HepG2 (cell line): ENCODE results near the gene CELSR3. TPM values are rescaled to one million over a fixed set of nuclear protein-coding genes. Genes with fewer than 3 reads are reported as not detected.
A peak's percentile ranks its signal among the peaks of the same experiment; 100 is the strongest.

Experiments used
- DMAP1 ChIP-seq: IDR thresholded peaks from 2 replicates; pipeline ENCODE4 v1.6.1; 2016
- DNMT3B ChIP-seq: conservative IDR thresholded peaks from 2 replicates; pipeline ENCODE4 v1.6.1; 2016; ENCODE audit warnings: missing biosample characterization, control low read depth
- HNF4G ChIP-seq, 2 experiments: sonication (generic) in 1 of 2; formaldehyde crosslinking in 1 of 2; IDR thresholded peaks; 2 replicates each; pipeline versions ENCODE4 v1.4.0 to v1.6.1; 2011 to 2020; ENCODE audit warnings: borderline replicate concordance in 2 of 2, low read depth in 2 of 2, mild to moderate bottlenecking in 2 of 2, low read length in 1 of 2, missing genetic modification reagents in 1 of 2, moderate library complexity in 1 of 2
- MAF1 ChIP-seq: sonication (generic); formaldehyde crosslinking; IDR thresholded peaks from 2 replicates; pipeline ENCODE4 v1.5.0; 2020; ENCODE audit warnings: missing genetic modification reagents, borderline replicate concordance
- MZF1 ChIP-seq: sonication (generic); formaldehyde crosslinking; IDR thresholded peaks from 2 replicates; pipeline ENCODE4 v1.8.1; 2023; ENCODE audit warnings: mild to moderate bottlenecking, missing genetic modification reagents, borderline replicate concordance
- NFIC ChIP-seq: IDR thresholded peaks from 2 replicates; pipeline ENCODE4 v1.6.1; 2012; ENCODE audit warnings: mild to moderate bottlenecking, low read length, inconsistent platforms
- POGZ ChIP-seq: sonication (generic); formaldehyde crosslinking; IDR thresholded peaks from 2 replicates; pipeline ENCODE4 v1.4.0; 2020; ENCODE audit warnings: mild to moderate bottlenecking, missing genetic modification reagents
- PTBP1 ChIP-seq: fragments of 200-400 bp; formaldehyde crosslinking; IDR thresholded peaks from 2 replicates; pipeline ENCODE4 v1.6.1; 2018; ENCODE audit warnings: low read length, low read depth; ENCODE audit not compliant: poor library complexity, severe bottlenecking
- RXRB ChIP-seq: IDR thresholded peaks from 2 replicates; pipeline ENCODE4 v1.6.1; 2016; ENCODE audit warnings: borderline replicate concordance, missing genetic modification reagents, missing compliant biosample characterization
- SP1 ChIP-seq, 2 experiments: fragments of 450-650 bp in 1 of 2; sonication (generic) in 1 of 2; formaldehyde crosslinking in 1 of 2; IDR thresholded peaks; 2 replicates each; pipeline versions ENCODE4 v1.4.0 to v1.6.1; 2016 to 2020; ENCODE audit warnings: missing genetic modification reagents in 1 of 2
- STAG1 ChIP-seq: sonication (generic); formaldehyde crosslinking; IDR thresholded peaks from 2 replicates; pipeline ENCODE4 v1.4.0; 2020; ENCODE audit warnings: missing genetic modification reagents
- TBP ChIP-seq: sonication (generic); formaldehyde crosslinking; IDR thresholded peaks from 2 replicates; pipeline ENCODE4 v1.5.0; 2020; ENCODE audit warnings: missing genetic modification reagents
- TEAD3 ChIP-seq: optimal IDR thresholded peaks from 2 replicates; pipeline ENCODE3; 2016; ENCODE audit warnings: borderline replicate concordance
- ZBTB8A ChIP-seq: sonication (generic); formaldehyde crosslinking; IDR thresholded peaks from 2 replicates; pipeline ENCODE4 v1.4.0; 2020; ENCODE audit warnings: mild to moderate bottlenecking, low read depth, missing genetic modification reagents, borderline replicate concordance
- ZFP36L2 ChIP-seq: sonication (generic); formaldehyde crosslinking; IDR thresholded peaks from 2 replicates; pipeline ENCODE4 v1.4.0; 2020; ENCODE audit warnings: missing genetic modification reagents
- ZNF225 ChIP-seq: sonication (generic); formaldehyde crosslinking; IDR thresholded peaks from 2 replicates; pipeline ENCODE4 v1.4.0; 2020; ENCODE audit warnings: mild to moderate bottlenecking, missing genetic modification reagents
- ZNF577 ChIP-seq: sonication (generic); formaldehyde crosslinking; IDR thresholded peaks from 2 replicates; pipeline ENCODE4 v1.4.0; 2020; ENCODE audit warnings: mild to moderate bottlenecking, low read depth, missing genetic modification reagents, borderline replicate concordance
- polyA plus RNA-seq, 8 experiments: library from polyadenylated mRNA; depleted of rRNA in 3 of 8; stranded (reverse) in 7 of 8; unstranded in 1 of 8; fragments of >200 nt; fragmentation: Illumina TruSeq in 4 of 8; extraction: Trizol in 4 of 8; gene quantifications; 2 replicates each; pipeline versions ENCODE4 v1.2.1 to v1.2.3, GENCODE V29; 2011 to 2016; ENCODE audit warnings: low read depth in 4 of 8, missing spikeins in 1 of 8, mixed read lengths in 1 of 8; ENCODE audit not compliant: insufficient read depth in 1 of 8
- total RNA-seq, 5 experiments: library from RNA; depleted of rRNA; stranded (reverse); fragments of >200 nt; fragmentation: Illumina TruSeq; extraction: Trizol; gene quantifications; 2 replicates each; pipeline ENCODE4 v1.2.3, GENCODE V29; 2016; ENCODE audit warnings: low read depth in 1 of 5
- TF ChIP-seq, protein P1 (sequence below): sonication (generic); formaldehyde crosslinking; IDR thresholded peaks from one replicate; pipeline ENCODE4 v1.5.1; 2020; ENCODE audit warnings: mild to moderate bottlenecking, missing genetic modification reagents; ENCODE audit errors: not compliant biosample characterization
- TF ChIP-seq, protein P2 (sequence below): sonication (generic); formaldehyde crosslinking; IDR thresholded peaks from 2 replicates; pipeline ENCODE4 v1.4.0; 2020; ENCODE audit warnings: mild to moderate bottlenecking, low read depth, missing genetic modification reagents

The CELSR3 gene
- total and polyA plus RNA-seq, 2 of the 13 experiments (the other 11 are each of a cell fraction or from before 2014, with no cell fraction given): 5.4 to 6.7 TPM

DNA sequence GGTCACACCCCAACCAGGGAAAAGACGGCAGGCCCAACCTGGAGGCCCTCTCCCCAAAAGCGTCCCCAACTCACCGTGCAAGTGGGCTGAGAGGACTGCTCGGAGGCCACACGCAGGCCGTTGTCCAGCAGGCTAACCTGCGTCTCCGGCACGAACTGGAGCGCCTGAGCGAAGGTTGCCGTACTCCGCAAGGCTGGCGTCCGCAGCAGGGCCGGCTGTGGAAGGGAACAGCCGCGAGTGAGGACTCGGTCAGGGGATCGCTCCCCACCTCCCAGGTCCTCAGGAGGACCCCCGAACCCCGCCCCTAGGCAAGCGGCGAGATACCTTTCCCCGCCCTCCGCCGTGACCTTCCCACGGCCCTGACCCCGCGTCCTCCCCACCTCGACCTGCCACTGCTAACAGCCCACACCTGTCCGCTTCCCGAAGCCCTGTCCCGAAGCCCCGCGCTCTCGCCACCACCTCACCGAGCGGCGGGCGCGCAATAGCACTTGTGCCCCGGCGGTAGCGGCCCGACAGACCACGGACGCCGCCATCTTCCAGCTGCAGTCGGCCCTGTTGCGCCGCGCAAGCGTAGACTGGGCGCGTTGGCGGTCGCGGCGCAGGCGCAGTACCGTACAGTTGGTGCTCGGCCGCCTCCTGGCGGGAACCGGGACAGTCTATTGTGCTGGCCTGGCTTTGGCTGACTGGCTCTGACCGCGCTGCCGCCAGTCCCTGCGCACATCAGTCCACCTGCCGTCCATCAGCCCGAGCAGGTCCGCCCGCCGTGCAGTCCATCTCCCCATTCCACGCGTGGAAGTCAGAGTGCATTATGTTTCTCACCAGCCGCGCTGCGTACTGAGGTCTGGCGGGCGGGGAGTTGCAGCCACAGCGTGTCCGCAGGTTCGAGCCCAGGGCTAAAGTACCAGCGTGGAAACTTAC lies 53.3 kb downstream of the CELSR3 start, which contains the start of gene UQCRC1 (continued):
- TF ChIP-seq TEAD3 (CRISPR knock-in tag) (peak; percentile 75), SP1 (IDR thresholded peaks at IDR 0.05) (no peak), SP1 (CRISPR knock-in tag; IDR thresholded peaks at IDR 0.05) (no peak), ZBTB8A (CRISPR knock-in tag) (0 out of 2 replicates have a peak, but pooled peaks have one; percentile 65), PTBP1 (no peak), POGZ (CRISPR knock-in tag) (peak; percentile 86), TBP (CRISPR knock-in tag) (no peak), ZFP36L2 (CRISPR knock-in tag) (no peak), STAG1 (CRISPR knock-in tag) (peak; percentile 62), DNMT3B (CRISPR knock-in tag) (no peak), ZNF225 (CRISPR knock-in tag) (peak; percentile 86), ZNF577 (CRISPR knock-in tag) (no peak), NFIC (no peak), MZF1 (no peak), DMAP1 (CRISPR knock-in tag) (peak; percentile 93), RXRB (CRISPR knock-in tag) (peak; percentile 74), MAF1 (CRISPR knock-in tag) (peak; percentile 70; the same call in 1 of the 2 replicates), HNF4G (IDR thresholded peaks at IDR 0.05; ENCODE audit: borderline replicate concordance, low read depth, low read length) (no peak; the same call in 1 of the 2 replicates), HNF4G (CRISPR knock-in tag; IDR thresholded peaks at IDR 0.05; ENCODE audit: borderline replicate concordance, low read depth) (peak; percentile 78; the same call in 1 of the 2 replicates)
- TF ChIP-seq, protein P1, sequence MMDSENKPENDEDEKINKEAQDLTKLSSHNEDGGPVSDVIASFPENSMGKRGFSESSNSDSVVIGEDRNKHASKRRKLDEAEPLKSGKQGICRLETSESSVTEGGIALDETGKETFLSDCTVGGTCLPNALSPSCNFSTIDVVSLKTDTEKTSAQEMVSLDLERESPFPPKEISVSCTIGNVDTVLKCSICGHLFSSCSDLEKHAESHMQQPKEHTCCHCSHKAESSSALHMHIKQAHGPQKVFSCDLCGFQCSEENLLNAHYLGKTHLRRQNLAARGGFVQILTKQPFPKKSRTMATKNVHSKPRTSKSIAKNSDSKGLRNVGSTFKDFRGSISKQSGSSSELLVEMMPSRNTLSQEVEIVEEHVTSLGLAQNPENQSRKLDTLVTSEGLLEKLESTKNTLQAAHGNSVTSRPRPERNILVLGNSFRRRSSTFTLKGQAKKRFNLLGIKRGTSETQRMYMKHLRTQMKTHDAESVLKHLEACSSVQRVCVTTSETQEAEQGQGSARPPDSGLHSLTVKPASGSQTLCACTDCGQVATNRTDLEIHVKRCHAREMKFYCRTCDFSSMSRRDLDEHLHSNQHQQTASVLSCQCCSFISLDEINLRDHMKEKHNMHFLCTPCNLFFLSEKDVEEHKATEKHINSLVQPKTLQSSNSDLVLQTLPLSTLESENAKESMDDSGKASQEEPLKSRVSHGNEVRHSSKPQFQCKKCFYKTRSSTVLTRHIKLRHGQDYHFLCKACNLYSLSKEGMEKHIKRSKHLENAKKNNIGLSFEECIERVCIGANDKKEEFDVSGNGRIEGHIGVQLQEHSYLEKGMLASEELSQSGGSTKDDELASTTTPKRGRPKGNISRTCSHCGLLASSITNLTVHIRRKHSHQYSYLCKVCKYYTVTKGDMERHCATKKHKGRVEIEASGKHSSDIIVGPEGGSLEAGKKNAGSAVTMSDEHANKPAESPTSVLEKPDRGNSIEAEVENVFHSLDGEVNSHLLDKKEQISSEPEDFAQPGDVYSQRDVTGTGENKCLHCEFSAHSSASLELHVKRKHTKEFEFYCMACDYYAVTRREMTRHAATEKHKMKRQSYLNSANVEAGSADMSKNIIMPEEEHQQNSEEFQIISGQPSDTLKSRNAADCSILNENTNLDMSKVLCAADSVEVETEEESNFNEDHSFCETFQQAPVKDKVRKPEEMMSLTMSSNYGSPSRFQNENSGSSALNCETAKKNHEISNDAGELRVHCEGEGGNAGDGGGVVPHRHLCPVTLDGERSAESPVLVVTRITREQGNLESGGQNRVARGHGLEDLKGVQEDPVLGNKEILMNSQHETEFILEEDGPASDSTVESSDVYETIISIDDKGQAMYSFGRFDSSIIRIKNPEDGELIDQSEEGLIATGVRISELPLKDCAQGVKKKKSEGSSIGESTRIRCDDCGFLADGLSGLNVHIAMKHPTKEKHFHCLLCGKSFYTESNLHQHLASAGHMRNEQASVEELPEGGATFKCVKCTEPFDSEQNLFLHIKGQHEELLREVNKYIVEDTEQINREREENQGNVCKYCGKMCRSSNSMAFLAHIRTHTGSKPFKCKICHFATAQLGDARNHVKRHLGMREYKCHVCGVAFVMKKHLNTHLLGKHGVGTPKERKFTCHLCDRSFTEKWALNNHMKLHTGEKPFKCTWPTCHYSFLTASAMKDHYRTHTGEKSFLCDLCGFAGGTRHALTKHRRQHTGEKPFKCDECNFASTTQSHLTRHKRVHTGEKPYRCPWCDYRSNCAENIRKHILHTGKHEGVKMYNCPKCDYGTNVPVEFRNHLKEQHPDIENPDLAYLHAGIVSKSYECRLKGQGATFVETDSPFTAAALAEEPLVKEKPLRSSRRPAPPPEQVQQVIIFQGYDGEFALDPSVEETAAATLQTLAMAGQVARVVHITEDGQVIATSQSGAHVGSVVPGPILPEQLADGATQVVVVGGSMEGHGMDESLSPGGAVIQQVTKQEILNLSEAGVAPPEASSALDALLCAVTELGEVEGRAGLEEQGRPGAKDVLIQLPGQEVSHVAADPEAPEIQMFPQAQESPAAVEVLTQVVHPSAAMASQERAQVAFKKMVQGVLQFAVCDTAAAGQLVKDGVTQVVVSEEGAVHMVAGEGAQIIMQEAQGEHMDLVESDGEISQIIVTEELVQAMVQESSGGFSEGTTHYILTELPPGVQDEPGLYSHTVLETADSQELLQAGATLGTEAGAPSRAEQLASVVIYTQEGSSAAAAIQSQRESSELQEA (CRISPR knock-in tag): peak; percentile 88
- TF ChIP-seq, protein P2, sequence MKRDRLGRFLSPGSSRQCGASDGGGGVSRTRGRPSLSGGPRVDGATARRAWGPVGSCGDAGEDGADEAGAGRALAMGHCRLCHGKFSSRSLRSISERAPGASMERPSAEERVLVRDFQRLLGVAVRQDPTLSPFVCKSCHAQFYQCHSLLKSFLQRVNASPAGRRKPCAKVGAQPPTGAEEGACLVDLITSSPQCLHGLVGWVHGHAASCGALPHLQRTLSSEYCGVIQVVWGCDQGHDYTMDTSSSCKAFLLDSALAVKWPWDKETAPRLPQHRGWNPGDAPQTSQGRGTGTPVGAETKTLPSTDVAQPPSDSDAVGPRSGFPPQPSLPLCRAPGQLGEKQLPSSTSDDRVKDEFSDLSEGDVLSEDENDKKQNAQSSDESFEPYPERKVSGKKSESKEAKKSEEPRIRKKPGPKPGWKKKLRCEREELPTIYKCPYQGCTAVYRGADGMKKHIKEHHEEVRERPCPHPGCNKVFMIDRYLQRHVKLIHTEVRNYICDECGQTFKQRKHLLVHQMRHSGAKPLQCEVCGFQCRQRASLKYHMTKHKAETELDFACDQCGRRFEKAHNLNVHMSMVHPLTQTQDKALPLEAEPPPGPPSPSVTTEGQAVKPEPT (CRISPR knock-in tag): no peak; the same call in 1 of the 2 replicates
